GM23248 (cell line): ENCODE data around the gene KEL. TPM values are rescaled to one million over a fixed set of nuclear protein-coding genes. Genes with fewer than 3 reads are reported as not detected.
A peak's percentile ranks its signal among the peaks of the same experiment; 100 is the strongest.

Source experiments
- DNase-seq: peaks from one replicate; pipeline ENCODE4 v3.0.0-alpha.2; 2015
- H2AFZ ChIP-seq: fragments of 200-600 bp; sonication (generic); 2 replicates; pipeline ENCODE4 v1.6.1; 2016; ENCODE audit warnings: antibody characterized with exemption
- H3F3A ChIP-seq: fragments of 200-600 bp; sonication (generic); 2 replicates; pipeline ENCODE4 v1.6.1; 2016; ENCODE audit warnings: mild to moderate bottlenecking, antibody characterized with exemption, mixed run types; ENCODE audit not compliant: insufficient read depth
- H3K27ac ChIP-seq: fragments of 200-600 bp; sonication (generic); 2 replicates; pipeline ENCODE4 v1.5.1; 2016; ENCODE audit warnings: mild to moderate bottlenecking
- H3K27me3 ChIP-seq: fragments of 200-600 bp; sonication (generic); replicated peaks from 2 replicates; pipeline ENCODE4 v1.6.1; 2016; ENCODE audit warnings: mild to moderate bottlenecking; ENCODE audit not compliant: insufficient read depth
- H3K36me3 ChIP-seq: fragments of 200-600 bp; sonication (generic); 2 replicates; pipeline ENCODE4 v1.6.1; 2016; ENCODE audit warnings: low read depth, mild to moderate bottlenecking
- H3K4me1 ChIP-seq: fragments of 200-600 bp; sonication (generic); 2 replicates; pipeline ENCODE4 v1.6.1; 2016; ENCODE audit warnings: mild to moderate bottlenecking; ENCODE audit not compliant: insufficient read depth
- H3K4me2 ChIP-seq: fragments of 200-600 bp; sonication (generic); one replicate; pipeline ENCODE4 v1.6.1; 2016; ENCODE audit warnings: mild to moderate bottlenecking; ENCODE audit not compliant: unreplicated experiment
- H3K4me3 ChIP-seq: fragments of 200-600 bp; sonication (generic); 2 replicates; pipeline ENCODE4 v1.5.1; 2016; ENCODE audit warnings: mild to moderate bottlenecking
- H3K79me2 ChIP-seq: fragments of 200-600 bp; sonication (generic); 2 replicates; pipeline ENCODE4 v1.6.1; 2016; ENCODE audit warnings: mild to moderate bottlenecking; ENCODE audit not compliant: insufficient read depth
- H3K9ac ChIP-seq: fragments of 200-600 bp; sonication (generic); 2 replicates; pipeline ENCODE4 v1.6.1; 2016; ENCODE audit warnings: mild to moderate bottlenecking
- H3K9me2 ChIP-seq: fragments of 200-600 bp; sonication (generic); 2 replicates; pipeline ENCODE4 v1.6.1; 2016; ENCODE audit warnings: mixed run types, mild to moderate bottlenecking, moderate library complexity; ENCODE audit not compliant: insufficient read depth
- H3K9me3 ChIP-seq: fragments of 200-600 bp; sonication (generic); one replicate; pipeline ENCODE4 v1.6.1; 2017; ENCODE audit warnings: low read depth
- H4K20me1 ChIP-seq: fragments of 200-600 bp; sonication (generic); 2 replicates; pipeline ENCODE4 v1.6.0; 2016; ENCODE audit not compliant: insufficient read depth
- EZH2 ChIP-seq: fragments of 200-600 bp; sonication (generic); IDR thresholded peaks from 2 replicates; pipeline ENCODE4 v1.6.1; 2018; ENCODE audit warnings: antibody characterized with exemption, mild to moderate bottlenecking; ENCODE audit not compliant: insufficient read depth, poor library complexity, severe bottlenecking
- EZH2phosphoT487 ChIP-seq: fragments of 200-600 bp; sonication (generic); IDR thresholded peaks from 2 replicates; pipeline ENCODE4 v1.6.1; 2018; ENCODE audit warnings: antibody characterized with exemption, moderate library complexity, mild to moderate bottlenecking, low read depth; ENCODE audit not compliant: insufficient read depth
- whole genome bisulfite sequencing, 2 experiments: methylation state at CpG; one replicate each; pipeline ENCODE4 v1.1.6; 2015 to 2017; ENCODE audit warnings: low lambda C conversion rate in 2 of 2, low coverage in 1 of 2; ENCODE audit errors: missing lambda C conversion rate in 2 of 2; 5-methylcytosine and 5-hydroxymethylcytosine counted together
- in situ Hi-C: fragments of 300-500 bp; cut with MboI; formaldehyde crosslinking; loops from 2 replicates; pipeline ENCODE4 v1.15.0; 2020
- polyA plus RNA-seq: library from polyadenylated mRNA; unstranded; fragments of >200 nt; fragmentation: Nextera tagmentation; extraction: Ambion mirVana; gene quantifications from 2 replicates; pipeline ENCODE4 v1.2.1, GENCODE V29; 2016
- total RNA-seq: library from RNA; depleted of rRNA; stranded (reverse); fragments of >200 nt; shearing (Covaris generic); gene quantifications from 2 replicates; pipeline ENCODE4 v1.2.3, GENCODE V29; 2014; rRNA removed

KEL gene, protein sequence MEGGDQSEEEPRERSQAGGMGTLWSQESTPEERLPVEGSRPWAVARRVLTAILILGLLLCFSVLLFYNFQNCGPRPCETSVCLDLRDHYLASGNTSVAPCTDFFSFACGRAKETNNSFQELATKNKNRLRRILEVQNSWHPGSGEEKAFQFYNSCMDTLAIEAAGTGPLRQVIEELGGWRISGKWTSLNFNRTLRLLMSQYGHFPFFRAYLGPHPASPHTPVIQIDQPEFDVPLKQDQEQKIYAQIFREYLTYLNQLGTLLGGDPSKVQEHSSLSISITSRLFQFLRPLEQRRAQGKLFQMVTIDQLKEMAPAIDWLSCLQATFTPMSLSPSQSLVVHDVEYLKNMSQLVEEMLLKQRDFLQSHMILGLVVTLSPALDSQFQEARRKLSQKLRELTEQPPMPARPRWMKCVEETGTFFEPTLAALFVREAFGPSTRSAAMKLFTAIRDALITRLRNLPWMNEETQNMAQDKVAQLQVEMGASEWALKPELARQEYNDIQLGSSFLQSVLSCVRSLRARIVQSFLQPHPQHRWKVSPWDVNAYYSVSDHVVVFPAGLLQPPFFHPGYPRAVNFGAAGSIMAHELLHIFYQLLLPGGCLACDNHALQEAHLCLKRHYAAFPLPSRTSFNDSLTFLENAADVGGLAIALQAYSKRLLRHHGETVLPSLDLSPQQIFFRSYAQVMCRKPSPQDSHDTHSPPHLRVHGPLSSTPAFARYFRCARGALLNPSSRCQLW
- not detected in 2 replicates for total RNA-seq
- not detected in 2 replicates for polyA plus RNA-seq

DNA sequence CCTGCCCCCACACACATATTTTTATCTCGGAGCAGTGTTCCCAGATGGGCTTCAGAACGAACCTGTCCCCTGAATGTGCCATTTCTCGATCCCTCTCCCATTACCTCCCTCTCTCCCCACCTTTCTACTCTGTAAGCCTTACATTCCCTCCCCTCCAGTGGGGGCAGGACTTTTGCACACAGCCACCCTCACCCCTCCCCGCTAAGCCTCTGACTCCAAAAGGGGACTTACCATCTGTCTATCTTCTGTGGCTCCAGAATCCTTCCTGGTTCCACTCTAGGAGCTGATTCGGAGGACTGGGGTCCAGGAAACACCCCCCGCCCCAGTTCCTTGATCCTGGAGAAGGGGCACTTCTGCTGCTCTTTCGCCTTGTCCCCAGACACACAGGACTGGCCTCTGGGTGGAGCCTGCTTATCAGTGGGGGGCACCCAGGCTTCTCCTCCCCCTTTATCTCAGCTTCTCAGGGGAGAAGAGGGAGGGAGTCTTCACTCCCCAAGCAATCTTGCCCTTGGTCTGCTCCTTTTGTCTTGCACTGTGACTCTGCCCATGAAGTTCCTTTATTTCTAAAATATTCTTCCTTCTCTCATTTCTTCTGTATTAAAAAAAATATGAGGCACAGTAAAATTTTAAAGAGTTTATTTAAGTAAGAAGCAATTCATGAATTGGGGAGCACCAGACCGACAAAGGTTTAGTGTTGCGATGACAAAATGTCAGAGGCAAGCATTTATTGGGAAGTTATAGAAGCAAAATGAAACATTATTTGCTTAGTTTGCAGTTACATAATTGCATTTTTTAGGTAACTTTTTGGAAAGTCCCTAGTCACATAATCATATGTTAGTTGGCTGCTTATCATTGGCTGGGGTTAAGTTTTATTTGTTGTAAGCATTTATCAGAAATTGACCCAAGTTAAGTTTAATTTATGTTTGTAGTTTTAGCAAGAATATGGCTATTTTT, at the start of gene KEL:
Gene KEL (minus strand): TSS at position 391 of the 954 bp plus-strand sequence. CDS start 157 bp downstream, at position 234.
- in situ Hi-C loops: no loop called here
- no peaks in the 10 kb centered on the region for H3K36me3 ChIP-seq

DNA sequence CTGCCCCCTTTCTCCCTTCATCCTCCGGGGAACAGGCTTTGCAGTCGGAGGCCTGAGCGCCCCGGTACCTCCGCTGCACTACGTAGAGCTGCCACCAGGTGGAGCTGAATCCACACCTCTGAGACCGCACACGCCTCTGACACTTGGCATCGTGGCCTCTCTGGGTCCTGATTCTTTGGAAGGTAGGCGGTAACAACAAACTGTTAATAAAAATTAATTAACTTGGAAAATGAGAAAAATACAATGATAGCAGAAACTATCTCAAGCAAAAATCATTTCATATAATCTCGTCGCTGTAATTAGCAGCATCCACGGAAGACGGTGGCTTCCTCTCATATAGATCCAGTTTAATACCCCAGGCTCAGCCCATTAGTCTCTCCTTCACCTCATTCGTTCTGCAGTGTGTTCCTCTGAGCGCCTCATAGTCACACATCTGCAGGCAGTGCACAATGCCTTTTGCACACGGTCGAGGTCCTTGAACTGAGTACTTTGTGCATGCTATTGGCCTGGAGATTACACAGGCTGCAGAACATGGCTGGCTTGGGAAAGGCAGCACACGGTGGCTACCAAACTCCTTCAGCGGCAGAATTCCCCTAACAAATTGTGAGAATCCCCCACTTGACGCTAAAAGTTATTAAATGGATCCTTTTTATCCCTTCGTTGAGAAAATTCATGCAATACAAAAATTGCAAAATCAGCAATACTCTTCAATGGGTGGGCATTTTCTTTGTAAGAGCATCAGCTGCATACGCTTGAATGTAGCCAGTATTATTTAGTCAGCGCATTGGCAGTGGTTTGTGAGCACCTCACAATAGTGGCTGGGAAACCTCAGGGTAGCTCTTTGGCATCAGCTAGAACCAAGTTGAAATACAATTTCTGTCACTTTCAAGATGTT, 46.1 kb upstream of the KEL start:
- peaks cover 2% of the 10 kb centered on the region for H3K4me1 ChIP-seq
- no peaks in the 10 kb centered on the region for H4K20me1 ChIP-seq
- H3K27ac ChIP-seq: no peak overlapping the region
- no peaks in the 10 kb centered on the region for H3K79me2 ChIP-seq
- H2AFZ ChIP-seq: no peak overlapping the region
- no peak overlapping the region for H3K4me2 ChIP-seq
- in situ Hi-C loops: loop anchor here (5.0 kb wide), 1 partner anchor 204 kb away; no protein-coding TSS in a partner anchor
- TF ChIP-seq EZH2phosphoT487 (no peak), EZH2 (no peak)
- no peaks in the 10 kb centered on the region for H3K9me2 ChIP-seq
- 0 out of 2 replicates have a peak, but pooled peaks cover 16% of the 10 kb centered on the region for H3K27me3 ChIP-seq
- H3K4me3 ChIP-seq: no peak overlapping the region
- no peak overlapping the region for H3K9ac ChIP-seq
- no peaks in the 10 kb centered on the region for H3K36me3 ChIP-seq
- peak; percentile 76 for DNase-seq
- 40 to 41% methylated on average over 24 of the region's 24 CpGs for WGBS, 2 experiments
- H3K9me3 ChIP-seq: no peaks in the 10 kb centered on the region
- peaks cover 2% of the 10 kb centered on the region; the same call in 1 of the 2 replicates for H3F3A ChIP-seq

More for the DNA sequence above, at the start of gene KEL:
- Histone ChIP-seq H3K9me2 (no peaks in the 10 kb centered on the region), H3K4me3 (no peak within 1 kb of the TSS), H4K20me1 (no peaks in the 10 kb centered on the region), H3K9me3 (no peaks in the 10 kb centered on the region), H3F3A (no peaks in the 10 kb centered on the region), H3K79me2 (no peaks in the 10 kb centered on the region), H3K4me1 (no peaks in the 10 kb centered on the region), H2AFZ (no peak within 1 kb of the TSS), H3K9ac (no peak within 1 kb of the TSS), H3K27ac (no peak within 1 kb of the TSS), H3K27me3 (no peaks in the 10 kb centered on the region), H3K4me2 (no peak within 1 kb of the TSS)
- TF ChIP-seq EZH2phosphoT487: no peak
- no peak for TF ChIP-seq EZH2
- WGBS, 2 experiments: 37 to 40% methylated on average over 8 to 9 of the region's 9 CpGs
- no peak for DNase-seq

DNA sequence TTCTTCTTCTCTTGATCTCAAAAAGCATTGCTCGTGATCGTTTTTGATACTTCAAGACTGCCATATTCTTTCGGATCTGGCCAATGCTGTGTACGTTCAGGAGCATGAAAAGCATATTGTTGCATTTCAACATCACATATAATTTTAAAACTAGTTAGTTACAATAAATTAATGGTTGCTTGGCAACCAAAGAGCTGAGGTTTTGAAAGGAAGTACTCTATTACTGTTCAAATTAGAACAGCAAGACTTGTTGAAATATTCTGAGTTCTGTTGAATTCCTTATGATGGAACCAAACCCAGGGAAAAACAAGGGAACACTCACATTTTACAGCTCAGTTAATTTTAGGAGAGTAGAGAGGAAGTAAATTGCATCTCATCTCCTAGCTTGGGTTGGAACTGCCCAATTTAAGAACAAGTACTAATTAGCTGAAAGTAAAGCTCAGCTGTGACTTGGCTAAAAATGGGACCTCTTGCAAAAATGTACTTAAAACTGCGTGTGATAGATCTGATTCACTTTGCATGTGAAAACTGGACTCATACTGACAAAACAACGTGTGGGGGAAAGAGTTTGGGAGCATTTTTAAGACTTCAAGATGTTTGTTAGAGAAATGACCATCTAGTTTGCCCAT, 43.6 kb upstream of the KEL start:
- no peaks in the 10 kb centered on the region for H3K9me2 ChIP-seq
- H4K20me1 ChIP-seq: no peaks in the 10 kb centered on the region
- no peak for DNase-seq
- H3K4me3 ChIP-seq: no peak overlapping the region
- H3K9ac ChIP-seq: no peak overlapping the region
- TF ChIP-seq EZH2phosphoT487: no peak
- no peak for TF ChIP-seq EZH2
- H2AFZ ChIP-seq: no peak overlapping the region
- 32 to 33% methylated on average over 6 of the region's 6 CpGs for WGBS, 2 experiments
- no peak overlapping the region for H3K27ac ChIP-seq
- H3K4me2 ChIP-seq: no peak overlapping the region
- no peaks in the 10 kb centered on the region for H3F3A ChIP-seq
- H3K36me3 ChIP-seq: no peaks in the 10 kb centered on the region
- in situ Hi-C loops: loop anchor here (5.0 kb wide), 1 partner anchor 207 kb away; no protein-coding TSS in a partner anchor
- no peaks in the 10 kb centered on the region for H3K79me2 ChIP-seq
- H3K4me1 ChIP-seq: no peaks in the 10 kb centered on the region
- 0 out of 2 replicates have a peak, but pooled peaks cover 16% of the 10 kb centered on the region for H3K27me3 ChIP-seq
- no peaks in the 10 kb centered on the region for H3K9me3 ChIP-seq
